Measurements from ENCODE around the gene WWP2.
A peak's percentile ranks its signal among the peaks of the same experiment; 100 is the strongest.
"Not testable (repeated sequence)": the region's sequence is repeated elsewhere in the genome, so short reads cannot be mapped to it uniquely, and the experiment has no call there.

WWP2 gene

DNA sequence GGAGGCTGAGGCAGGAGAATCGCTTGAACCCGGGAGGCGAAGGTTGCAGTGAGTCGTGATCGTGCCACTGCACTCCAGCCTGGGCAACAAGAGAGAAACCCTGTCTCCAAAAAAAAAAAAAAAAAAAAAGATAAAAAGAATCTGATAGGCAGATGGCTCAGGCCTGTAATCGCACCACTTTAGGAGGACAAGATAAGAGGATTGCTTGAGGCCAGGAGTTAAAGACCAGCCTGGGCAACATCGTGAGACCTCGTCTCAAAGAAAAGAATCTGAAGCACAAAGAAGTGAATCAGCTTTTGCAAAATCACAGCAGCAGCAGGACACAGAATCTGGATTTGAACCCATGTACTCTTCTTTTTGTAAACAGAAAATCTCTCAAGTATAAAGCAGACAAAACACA lies 15.0 kb upstream of the WWP2 start:
- DNase-seq, result no peak

DNA sequence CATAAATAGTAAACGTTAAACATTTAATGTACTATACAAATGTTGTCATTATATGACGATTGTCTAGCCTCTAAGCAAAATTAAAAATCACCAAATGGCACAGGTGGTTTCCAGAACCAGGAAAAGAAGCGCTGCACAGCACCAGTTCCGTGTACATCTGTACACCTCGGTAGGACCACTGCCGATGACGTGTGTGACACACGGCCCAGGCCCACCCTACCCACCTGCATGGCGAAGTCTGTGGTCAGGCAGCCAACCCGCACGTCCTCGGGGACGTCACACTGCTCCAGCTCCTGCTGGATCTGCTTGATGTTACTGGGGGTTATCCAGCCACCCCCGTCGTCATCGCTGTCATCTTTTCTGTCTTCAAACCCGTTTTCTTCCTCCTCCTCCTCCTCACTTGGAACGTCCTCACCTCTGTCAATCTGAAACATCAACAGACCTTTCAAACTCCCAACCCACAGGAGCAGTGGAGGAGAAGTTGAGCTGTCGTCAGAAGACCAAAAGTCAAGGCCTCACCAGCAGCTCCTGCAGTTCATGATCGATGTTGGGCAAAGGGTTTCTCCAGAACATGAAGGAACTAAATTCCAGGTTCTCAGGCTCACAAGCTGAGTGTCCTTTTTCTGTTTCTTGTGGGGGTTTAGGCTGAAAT lies 13.3 kb upstream of the WWP2 start:
- DNase-seq, result no peak

DNA sequence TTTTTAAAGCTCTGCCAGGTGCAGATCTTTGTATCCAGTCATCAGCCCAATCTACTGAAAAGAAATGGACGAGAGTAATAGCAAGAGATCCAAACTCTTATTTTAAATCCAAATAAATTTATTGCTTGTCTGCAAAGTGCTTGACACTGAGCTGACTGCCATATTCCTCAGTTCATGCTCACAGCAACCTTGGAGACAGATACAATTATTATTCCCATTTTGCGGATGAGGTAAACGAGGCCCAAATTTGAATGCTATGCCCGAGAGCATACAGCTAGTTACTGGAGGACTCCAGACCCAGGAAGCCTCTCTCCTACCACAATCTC lies 8.0 kb upstream of the WWP2 start:
- no peak for DNase-seq

DNA sequence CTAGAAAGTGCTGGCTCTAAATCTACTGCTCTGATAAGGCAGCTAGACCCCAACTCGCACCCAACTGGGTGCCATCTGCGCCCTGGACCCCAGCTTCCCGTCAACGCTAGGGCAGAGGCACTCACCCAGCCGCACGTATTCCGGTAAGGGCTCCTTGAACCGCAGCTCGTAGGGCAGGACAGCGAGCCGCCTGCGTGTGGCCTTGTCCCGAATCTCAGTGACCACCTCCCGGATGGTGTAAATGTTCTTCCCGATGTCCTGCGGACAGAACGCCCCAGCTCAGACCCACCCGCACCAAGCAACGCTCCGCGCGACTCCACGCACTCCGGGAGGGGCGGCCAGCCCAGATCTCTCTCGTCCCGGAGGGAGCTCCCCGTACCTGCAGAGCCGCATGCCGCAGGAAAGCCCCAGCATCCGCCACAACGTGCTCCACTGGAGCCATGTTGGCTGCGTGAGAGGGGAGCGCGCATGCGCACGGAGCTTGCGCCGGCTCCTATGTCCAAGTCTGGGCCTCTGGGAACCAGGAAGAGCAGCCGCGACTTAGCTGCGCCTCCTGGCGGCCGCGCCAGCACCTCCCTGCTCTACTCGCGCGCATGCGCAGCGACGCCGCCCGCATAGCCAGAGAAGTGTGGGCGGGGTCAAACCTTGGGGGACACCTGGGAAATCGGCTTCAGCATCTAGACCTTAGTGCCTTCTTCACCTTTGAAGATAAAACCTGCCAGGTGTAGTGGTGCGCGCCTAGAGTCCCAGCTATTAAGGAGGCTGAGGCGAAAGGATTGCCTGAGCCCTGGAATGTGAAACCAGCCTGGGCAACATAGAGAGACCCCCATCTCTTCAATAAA lies 7.4 kb upstream of the WWP2 start, which contains the start of gene NOB1:
NOB1 (minus strand) TSS at position 458 of the 842 bp plus-strand sequence; CDS start at position 442, 16 bp downstream.
- peak; percentile 49 for DNase-seq

DNA sequence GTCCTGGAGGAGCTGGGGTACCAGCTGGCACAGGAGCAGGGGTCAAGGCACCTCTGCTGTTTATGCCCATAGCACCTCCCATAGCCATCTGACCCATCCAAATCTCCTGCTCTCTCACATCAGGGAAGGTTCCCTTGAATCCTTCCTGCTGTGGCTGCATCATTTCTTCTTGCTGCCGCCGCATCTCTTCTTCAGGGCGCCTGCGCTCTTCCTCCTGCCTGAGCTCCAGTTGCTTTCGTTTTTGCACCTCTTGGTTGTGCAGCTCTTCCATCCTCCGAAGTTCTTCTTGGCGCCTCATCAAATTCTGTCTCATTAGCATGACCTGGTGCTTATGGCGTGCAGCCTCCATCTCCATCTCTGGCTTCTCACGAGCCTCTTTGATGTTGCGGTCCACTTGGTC lies 5.4 kb upstream of the WWP2 start:
- DNase-seq, result no peak

DNA sequence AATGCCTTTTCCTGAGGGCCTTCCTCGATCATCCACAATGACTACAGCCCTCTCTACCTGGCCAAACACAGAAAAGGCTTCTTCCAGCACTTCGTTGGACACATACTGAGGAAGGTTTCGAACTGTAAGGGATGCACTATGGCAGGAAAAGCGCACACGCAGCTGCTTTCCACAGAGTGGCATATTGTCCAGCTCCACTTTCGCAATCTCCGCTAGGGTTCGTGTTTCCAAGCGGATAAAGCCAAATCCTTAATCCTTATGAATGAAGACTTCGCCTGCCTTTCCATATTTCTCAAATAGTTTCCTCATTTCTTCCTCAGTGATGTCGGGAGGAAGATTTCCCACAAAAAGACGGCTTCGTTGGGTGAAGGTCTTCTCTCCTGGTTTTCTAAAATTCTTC lies 4.8 kb upstream of the WWP2 start:
- DNase-seq, result not testable (repeated sequence)

DNA sequence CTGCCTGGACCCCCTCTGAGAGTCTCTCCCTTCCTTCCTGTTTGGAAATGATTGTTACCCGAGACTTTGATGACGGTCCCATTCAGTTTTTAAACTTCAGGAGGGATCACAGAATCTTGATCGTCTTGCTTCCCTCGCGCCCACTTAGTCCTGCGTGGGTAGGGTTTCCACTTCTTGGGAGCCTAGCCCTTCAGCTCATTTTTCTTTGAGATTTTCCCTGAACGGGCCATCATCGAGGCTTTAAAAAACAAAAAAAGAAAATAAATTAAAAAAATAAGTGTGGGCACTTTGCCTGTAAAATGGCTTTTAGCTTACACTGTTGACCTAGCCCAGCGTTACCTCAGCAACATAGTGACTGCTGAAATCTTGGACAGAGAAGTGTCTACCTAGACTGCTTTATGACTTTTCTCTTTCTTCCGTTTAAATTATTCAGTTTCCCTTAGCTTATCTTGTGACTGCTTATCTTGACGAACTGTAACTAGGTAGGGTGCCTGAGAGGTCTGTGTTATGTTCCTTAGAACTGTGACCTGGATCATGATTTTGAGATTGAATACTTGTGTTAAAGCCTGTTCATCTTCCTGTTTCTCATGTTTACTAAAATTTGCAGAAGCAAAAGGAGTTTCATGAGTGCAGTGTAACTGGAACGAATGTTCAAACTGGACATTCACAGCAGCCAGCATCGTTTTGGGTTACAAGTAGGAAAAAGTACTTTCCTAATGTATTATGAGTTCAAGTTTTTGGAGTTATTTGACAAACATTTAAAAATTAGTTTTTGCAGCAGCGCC lies 874 bp downstream of the WWP2 start:
- no peak for DNase-seq

DNA sequence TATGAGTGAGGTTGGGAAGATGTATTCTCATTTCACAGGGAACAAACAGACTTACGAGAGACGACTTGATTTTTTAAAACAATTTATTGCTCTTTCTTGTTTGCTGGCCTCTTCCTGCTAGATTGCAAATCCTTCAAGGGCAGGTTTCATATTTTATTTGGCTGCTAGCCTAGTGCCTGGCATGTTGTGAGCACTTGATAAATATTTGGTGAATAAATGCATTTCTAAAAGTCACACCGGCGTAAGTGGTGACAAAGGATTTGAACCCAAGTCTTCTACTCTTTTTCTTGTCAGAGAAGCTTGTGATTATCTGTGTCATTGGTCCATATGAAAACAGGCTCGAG lies 1.4 kb downstream of the WWP2 start:
- DNase-seq, result no peak

DNA sequence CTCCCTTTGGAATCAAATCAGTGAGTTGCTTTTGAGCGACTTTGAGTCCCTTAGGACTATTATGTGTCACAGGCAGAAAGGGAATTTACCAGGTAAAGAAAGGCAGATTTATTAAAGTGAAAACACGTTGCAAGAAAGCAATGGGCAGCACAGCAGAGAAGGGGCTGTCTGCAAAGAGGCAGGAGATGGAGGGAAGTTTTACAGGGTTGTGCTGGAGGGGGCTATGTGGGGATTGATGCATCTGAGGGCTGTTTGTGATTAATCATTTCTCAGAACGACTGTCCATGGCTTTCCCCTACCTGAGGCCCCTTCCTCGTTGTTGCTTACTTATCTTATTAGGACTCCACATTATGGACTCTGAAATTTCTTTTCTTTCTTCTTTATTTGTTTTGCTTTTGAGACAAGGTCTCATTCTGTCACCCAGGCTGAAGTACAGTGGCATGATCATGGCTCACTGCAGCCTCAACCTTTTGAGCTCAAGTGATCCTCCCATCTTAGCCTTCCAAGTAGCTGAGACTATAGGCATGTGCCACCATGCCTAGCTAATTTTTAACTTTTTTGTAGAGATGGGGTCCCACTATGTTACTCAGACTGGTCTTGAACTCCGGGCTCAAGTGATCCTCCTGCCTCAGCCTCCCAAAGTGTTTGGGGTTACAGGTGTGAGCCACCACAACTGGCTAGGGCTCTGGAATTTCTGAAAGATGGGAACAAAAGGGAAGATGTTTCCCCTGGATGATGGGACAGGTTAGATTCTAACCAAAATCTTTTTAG lies 5.5 kb downstream of the WWP2 start:
- DNase-seq, result no peak

DNA sequence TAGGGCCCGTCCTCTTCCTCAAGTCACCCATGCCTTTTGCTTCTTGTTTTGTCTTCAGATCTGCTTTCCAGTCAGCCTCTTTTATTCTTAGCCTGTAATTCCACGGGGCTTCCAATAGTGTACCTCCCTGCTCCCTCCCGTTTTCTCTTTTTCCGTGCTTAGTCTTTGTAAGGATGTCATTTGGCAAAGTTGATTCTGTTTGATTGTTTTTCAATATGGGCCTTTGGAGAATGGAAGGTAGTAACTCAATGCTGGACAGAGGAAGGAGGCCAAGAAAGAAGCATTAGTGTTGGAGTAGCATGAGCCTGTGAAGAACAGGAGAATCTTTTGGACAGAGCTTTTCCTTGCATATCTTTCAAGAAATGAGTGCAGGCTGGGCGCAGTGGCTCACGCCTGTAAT lies 6.5 kb downstream of the WWP2 start:
- no peak for DNase-seq

DNA sequence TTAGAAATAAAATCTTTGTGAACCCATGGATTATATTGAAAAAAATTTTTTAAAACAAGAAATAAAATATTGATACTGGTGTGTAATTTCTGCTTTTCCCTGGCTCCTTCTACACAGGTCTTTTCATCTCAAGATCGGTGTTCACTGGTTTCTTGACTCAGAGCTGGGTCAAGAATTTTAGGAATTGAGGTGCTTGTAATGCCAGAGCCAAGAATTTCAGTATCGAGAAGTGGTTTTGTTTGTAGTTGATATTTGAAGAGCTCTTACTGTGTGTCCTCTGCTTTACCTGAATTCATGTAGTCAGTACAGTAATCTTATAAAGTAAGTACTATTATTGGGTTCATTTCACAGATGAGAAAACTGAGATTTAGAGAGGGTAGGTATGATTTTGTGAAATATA lies 7.3 kb downstream of the WWP2 start:
- DNase-seq, result no peak

DNA sequence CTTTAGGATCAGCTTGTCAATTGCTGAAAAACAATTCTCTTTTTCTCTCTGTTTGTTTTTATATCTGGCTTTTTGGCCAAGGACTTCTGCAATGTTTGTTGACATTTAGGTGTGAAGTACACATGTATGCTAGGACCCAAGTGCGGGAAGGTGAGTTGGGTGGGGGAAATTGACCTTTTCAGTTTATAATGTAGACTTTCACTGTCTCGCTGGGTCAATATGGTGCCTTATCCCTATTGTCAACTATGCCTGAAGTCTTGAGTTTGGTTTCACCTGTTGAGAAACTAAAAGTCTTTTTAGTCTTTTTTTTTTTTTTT lies 9.5 kb downstream of the WWP2 start:
- no peak for DNase-seq

DNA sequence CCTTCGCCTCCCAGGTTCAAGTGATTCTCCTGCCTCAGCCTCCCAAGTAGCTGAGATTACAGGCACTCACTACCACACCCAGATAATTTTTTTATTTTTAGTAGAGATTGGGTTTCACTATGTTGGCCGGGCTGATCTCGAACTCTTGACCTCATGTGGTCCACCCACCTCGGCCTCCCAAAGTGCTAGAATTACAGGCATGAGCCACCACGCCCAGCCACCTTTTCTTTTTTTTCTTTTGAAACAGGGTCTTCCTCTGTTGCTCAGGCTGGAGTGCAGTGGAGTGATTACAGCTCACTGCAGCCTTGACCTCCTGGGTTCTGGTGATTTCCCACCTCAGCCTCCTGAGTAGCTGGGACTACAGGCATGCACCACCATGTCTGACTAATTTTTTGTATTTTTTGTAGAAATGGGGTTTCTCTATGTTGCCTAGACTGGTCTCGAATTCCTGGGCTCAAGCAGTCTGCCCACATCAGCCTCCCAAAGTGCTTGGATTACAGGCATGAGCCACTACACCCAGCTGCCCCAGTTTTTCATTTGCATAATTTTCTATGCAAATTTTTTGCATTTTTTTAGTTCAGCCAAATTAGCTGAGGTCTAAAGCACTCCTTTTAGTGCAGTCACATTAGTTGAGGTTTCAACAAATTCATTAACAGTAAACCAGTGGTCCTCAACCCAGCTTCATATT lies 11.3 kb downstream of the WWP2 start:
- no peak for DNase-seq

DNA sequence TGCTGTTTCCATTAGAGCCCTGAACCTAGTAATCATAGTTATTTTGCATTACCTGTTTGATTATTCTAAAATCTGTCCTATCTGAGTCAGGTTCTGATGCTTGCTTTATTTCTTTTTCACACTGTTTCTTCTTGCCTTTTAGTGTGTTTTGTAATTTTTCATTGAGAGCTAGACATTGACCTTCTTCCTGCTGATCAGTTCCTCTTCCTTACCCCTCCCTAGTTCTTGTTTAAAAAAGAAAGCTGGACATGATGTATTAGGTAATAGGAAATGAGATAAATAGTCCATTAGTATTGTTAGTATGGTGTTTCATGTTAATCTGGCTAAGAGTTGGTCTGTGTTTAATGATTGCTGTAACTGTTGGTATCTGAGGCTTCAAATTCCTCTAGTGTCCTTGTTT lies 13.4 kb downstream of the WWP2 start:
- DNase-seq, result no peak

DNA sequence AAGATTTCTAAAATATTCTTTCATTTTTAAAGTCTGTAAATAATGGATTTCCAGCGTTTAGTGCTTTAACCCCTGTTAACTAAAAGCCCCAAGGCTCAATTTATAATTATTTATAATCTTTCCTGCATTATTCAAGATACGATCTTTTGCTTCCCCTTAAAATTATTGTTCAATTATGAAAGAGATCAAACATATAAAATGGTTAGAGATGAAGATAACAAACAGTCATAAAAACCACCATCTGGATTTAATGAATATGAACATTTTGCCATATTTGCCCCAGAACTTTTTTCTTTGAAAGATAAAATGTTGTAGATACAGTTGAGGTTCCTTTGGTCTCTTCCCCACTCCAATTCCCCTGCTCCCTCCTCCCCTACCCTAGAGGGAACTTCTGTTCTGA lies 17.6 kb downstream of the WWP2 start:
- no peak for DNase-seq

DNA sequence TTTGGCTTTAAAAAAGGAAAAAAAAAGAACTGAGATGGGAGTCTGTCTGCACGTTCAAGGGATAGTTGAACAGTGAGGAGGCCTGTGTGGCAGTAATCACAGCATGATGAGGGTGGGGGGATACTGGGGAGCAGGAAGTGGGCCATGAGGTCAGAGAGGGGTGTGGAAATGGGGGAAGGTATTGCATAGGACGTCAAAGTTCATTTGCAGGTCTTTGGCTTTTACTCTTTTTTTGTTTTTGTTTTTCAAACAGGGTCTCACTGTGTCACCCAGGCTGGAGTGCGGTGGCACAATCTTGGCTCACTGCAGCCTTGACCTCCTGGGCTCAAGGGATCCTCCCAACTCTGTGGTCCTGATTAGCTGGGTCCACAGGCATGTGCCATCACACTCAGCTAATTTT lies 19.0 kb downstream of the WWP2 start:
- no peak for DNase-seq

DNA sequence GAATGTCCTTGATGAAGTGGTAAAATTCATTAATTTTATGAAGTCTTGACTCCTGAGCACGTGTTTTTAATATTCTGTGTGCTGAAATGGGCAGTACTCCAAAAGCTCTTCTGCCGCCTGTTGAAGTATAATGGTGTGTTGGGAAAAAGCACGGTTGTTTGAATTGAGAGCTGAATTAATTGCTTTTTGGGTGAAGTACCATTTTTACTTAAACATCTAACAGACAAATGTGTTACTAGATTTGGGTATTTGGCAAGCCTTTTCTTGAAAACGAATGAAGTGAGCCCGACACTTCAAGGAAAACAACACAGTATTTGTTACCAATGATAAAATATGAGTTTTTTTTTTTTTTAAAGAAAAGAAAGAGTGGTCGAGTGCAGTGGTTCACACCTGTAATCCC lies 22.5 kb downstream of the WWP2 start:
- DNase-seq, result no peak

DNA sequence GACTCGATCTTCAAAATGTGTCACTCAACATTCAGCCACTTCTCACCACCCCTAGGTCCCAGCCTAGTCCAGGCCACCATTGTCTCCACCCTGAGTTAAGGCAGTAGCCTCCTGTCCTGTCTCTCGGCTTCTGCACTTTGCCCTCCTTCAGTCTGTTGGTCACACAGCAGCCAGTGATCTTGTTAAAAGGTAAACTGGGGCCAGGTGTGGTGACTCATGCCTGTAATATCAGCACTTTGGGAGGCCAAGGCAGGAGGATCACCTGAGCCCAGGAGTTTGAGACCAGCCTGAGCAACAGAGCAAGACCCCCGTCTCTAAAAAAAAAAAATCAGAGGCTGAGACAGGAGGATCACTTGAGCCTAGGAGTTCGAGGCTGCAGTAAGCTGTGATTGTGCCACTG lies 25.8 kb downstream of the WWP2 start:
- DNase-seq, result no peak

DNA sequence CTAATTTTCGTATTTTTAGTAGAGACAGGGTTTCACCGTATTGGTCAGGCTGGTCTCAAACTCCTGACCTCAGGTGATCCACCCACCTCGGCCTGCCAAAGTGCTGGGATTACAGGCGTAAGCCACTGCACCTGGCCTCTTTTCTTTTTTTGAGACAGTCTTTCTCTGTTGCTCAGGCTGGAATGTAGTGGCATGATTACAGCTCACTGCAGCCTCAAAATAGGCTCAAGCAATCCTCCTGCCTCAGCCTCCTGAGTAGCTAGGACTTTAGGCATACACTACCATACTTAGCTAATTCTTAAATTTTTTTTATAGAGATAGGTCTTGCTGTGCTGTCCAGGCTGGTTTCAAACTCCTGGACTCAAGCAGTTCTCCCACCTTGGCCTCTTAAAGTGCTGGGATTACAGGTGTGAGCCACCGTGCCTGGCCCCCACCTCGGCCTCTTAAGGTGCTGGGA lies 29.3 kb downstream of the WWP2 start:
- not testable (repeated sequence) for DNase-seq

DNA sequence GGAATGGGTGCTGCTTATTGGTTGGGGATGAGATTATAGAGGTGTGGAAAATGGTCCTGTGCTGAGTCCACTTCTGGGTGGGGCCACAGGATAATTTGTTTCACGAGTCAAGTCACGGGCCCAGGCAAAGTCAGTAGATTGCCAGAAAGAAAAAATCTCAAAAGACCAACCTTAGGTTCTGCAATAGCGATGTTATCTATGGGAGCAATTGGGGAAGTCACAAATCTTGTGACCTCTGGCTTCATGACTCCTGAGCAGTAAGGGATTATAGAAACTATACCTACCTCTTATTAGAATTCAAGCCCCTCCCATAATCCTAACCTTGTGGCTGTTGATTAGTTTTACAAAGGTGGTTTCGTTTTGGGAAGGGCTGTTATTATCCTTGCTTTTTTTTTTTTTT lies 31.4 kb downstream of the WWP2 start:
- no peak for DNase-seq

DNA sequence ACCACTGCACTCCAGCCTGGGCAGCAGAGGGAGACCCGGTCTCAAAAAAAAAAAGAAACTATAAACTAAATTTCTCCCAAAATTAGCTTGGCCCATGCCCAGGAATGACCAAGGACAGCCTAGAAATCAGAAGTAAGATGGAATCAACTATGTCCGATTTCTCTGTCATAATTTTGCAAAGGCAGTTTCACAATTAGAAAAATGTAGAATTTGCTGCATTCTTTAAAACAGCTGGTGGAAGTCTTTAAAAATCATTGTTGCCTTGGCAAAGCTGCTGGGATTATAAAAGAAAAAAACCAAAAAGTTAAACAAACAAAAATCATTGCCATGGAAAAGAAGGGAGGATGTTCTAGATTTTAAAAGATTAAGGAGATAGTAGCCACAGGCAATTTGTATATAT lies 32.4 kb downstream of the WWP2 start:
- DNase-seq, result no peak

DNA sequence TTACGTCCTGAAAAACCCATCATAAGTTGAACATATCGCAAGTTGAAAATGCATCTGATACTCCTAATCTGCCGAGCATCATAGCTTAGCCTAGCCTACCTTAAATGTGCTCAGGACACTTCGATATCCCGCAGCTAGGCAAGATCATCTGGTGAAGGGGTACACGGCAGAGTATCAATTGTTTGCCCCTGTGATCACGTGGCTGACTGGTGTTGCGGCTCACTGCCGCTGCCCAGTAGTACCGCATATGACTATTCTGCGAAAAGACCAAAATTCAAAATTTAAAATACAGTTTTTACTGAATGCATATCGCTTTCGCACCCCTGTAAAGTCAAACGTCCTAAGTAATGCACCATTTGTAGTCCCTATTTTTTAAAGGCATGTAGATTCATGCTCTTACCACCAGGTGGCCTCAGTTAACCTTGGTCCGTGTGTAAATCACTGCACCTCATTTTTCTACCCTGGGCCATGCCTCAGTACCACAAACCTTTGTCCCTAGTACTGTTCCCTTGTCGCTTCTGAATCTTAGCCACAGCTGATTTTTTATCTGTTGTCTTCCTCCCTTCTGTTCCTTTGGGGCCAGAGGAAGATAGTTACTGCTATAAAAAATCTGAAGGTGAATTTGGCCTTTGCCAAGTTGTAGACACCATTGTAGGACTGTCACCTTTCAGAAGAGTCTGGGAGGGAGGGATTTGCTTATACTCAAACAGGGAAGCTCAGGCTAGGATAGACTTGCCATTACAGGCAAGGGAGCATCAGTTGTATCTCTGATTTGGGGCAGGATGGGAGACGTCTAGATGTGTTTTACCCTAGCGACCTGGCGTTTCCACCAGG lies 34.4 kb downstream of the WWP2 start:
- DNase-seq, result peak; percentile 3

Measured in NCI-H2081 treated with DMSO at 0.1 percent for 48 hours (cell line).